H1 (cell line): Measurements from ENCODE around the gene ZNF837. TPM values are rescaled to one million over a fixed set of nuclear protein-coding genes. Genes with fewer than 3 reads are reported as not detected.

Experiments
- CTCF ChIA-PET: fragments of 300-600 bp; sonication (Branson Sonifier 250); formaldehyde crosslinking; loops from one replicate; lab custom pipeline; 2021; ENCODE audit not compliant: partially characterized antibody; lab: Charles Lee
- POLR2A ChIA-PET: fragments of 300-600 bp; sonication (Branson Sonifier 250); formaldehyde crosslinking; loops from one replicate; lab custom pipeline; 2021; ENCODE audit warnings: inconsistent platforms; ENCODE audit not compliant: partially characterized antibody; lab: Charles Lee
- DNase-seq, 2 experiments: peaks; one replicate each; pipeline versions ENCODE4 v3.0.0 to v3.0.0-alpha.2; 2010 to 2022; ENCODE audit warnings: low spot score in 2 of 2, low read depth in 1 of 2, mixed read lengths in 1 of 2
- FAIRE-seq: peaks from 2 replicates; lab custom pipeline; 2011; peaks lifted over from hg19 to GRCh38; lab: Jason Lieb, UNC
- H2AFZ ChIP-seq: 2 replicates; pipeline ENCODE4 v1.8.1; 2012; ENCODE audit warnings: low read length, inconsistent platforms
- H2AK5ac ChIP-seq: 2 replicates; pipeline ENCODE4 v1.6.1; 2013; ENCODE audit warnings: low read depth, low read length
- H2BK120ac ChIP-seq: replicated peaks from 2 replicates; pipeline ENCODE3; 2013; ENCODE audit warnings: low read depth, low read length, inconsistent platforms
- H2BK12ac ChIP-seq: 2 replicates; pipeline ENCODE4 v1.6.1; 2013; ENCODE audit warnings: low read depth, low read length
- H2BK15ac ChIP-seq: 2 replicates; pipeline ENCODE4 v1.6.1; 2013; ENCODE audit warnings: low read length
- H2BK20ac ChIP-seq: 2 replicates; pipeline ENCODE4 v1.6.1; 2013; ENCODE audit warnings: low read length
- H2BK5ac ChIP-seq: 2 replicates; pipeline ENCODE4 v1.6.1; 2013; ENCODE audit warnings: low read depth, low read length
- H3K14ac ChIP-seq: 2 replicates; pipeline ENCODE4 v1.6.1; 2013; ENCODE audit warnings: inconsistent platforms; ENCODE audit not compliant: insufficient read length
- H3K18ac ChIP-seq: 2 replicates; pipeline ENCODE4 v1.6.1; 2013; ENCODE audit warnings: low read length; ENCODE audit errors: extremely low read depth
- H3K23ac ChIP-seq: 2 replicates; pipeline ENCODE4 v1.6.1; 2013; ENCODE audit warnings: inconsistent platforms; ENCODE audit not compliant: insufficient read length
- H3K23me2 ChIP-seq: 2 replicates; pipeline ENCODE4 v1.6.1; 2013; ENCODE audit warnings: low read depth, low read length
- H3K27ac ChIP-seq: 2 replicates; pipeline ENCODE4 v1.6.1; 2011; ENCODE audit warnings: low read depth, low read length, inconsistent platforms
- H3K27me3 ChIP-seq, 4 experiments: replicated peaks in 1 of 4; 1 replicate in 1 of 4; 2 replicates in 3 of 4; pipeline versions ENCODE4 v1.6.1 to v1.8.1; 2011 to 2013; ENCODE audit warnings: low read length in 3 of 4, mild to moderate bottlenecking in 3 of 4, inconsistent platforms in 2 of 4, mixed read lengths in 2 of 4, moderate library complexity in 1 of 4; ENCODE audit not compliant: control insufficient read depth in 3 of 4, insufficient read depth in 3 of 4; ENCODE audit errors: extremely low read depth in 1 of 4
- H3K36me3 ChIP-seq, 4 experiments: 2 replicates each; pipeline versions ENCODE4 v1.6.1 to v1.8.1; 2011 to 2013; ENCODE audit warnings: mild to moderate bottlenecking in 4 of 4, low read length in 3 of 4, moderate library complexity in 2 of 4, control low read depth in 1 of 4, inconsistent platforms in 1 of 4; ENCODE audit not compliant: insufficient read depth in 4 of 4, control insufficient read depth in 2 of 4
- H3K4ac ChIP-seq: replicated peaks from 2 replicates; pipeline ENCODE3; 2013; ENCODE audit warnings: low read length, low read depth, mixed read lengths, inconsistent platforms; ENCODE audit not compliant: insufficient read length
- H3K4me1 ChIP-seq, 4 experiments: replicated peaks in 1 of 4; 1 replicate in 1 of 4; 2 replicates in 3 of 4; pipeline versions ENCODE4 v1.6.1 to v1.8.1; 2011 to 2013; ENCODE audit warnings: low read length in 3 of 4, inconsistent platforms in 2 of 4, mixed read lengths in 1 of 4; ENCODE audit not compliant: insufficient read depth in 4 of 4, control insufficient read depth in 3 of 4
- H3K4me2 ChIP-seq, 2 experiments: 2 replicates each; pipeline versions ENCODE4 v1.6.1 to v1.8.1; 2011 to 2013; ENCODE audit warnings: low read depth in 2 of 2, low read length in 2 of 2, control low read depth in 1 of 2, inconsistent platforms in 1 of 2, mild to moderate bottlenecking in 1 of 2; ENCODE audit not compliant: insufficient read depth in 1 of 2
- H3K4me3 ChIP-seq, 4 experiments: fragments of 200-600, 300-600 bp in 1 of 4; sonication (generic), shearing (Covaris generic), sonication (Bioruptor Twin) in 1 of 4; 2 replicates each; pipeline versions ENCODE4 v1.5.1 to v1.8.1; 2011 to 2016; ENCODE audit warnings: low read length in 4 of 4, low read depth in 3 of 4, control low read depth in 2 of 4, inconsistent platforms in 2 of 4, mild to moderate bottlenecking in 2 of 4, mixed read lengths in 1 of 4, moderate library complexity in 1 of 4; ENCODE audit not compliant: insufficient read depth in 2 of 4; ENCODE audit errors: extremely low read depth in 1 of 4
- H3K56ac ChIP-seq: replicated peaks from 2 replicates; pipeline ENCODE3; 2013; ENCODE audit warnings: low read depth, mild to moderate bottlenecking, mixed read lengths, low read length, inconsistent platforms; ENCODE audit not compliant: insufficient read length
- H3K79me1 ChIP-seq: 2 replicates; pipeline ENCODE4 v1.6.1; 2013; ENCODE audit warnings: low read depth, low read length, control low read depth
- H3K79me2 ChIP-seq, 2 experiments: 2 replicates each; pipeline versions ENCODE4 v1.6.1 to v1.8.1; 2012 to 2013; ENCODE audit warnings: low read length in 2 of 2, mild to moderate bottlenecking in 2 of 2, inconsistent platforms in 1 of 2; ENCODE audit not compliant: insufficient read depth in 2 of 2, control insufficient read depth in 1 of 2
- H3K9ac ChIP-seq, 4 experiments: replicated peaks in 1 of 4; 1 replicate in 1 of 4; 2 replicates in 3 of 4; pipeline versions ENCODE4 v1.6.1 to v1.8.1; 2011 to 2013; ENCODE audit warnings: low read depth in 3 of 4, low read length in 3 of 4, control low read depth in 2 of 4, mild to moderate bottlenecking in 2 of 4, moderate library complexity in 2 of 4, inconsistent platforms in 1 of 4; ENCODE audit errors: extremely low read depth in 1 of 4
- H3K9me3 ChIP-seq, 2 experiments: 2 replicates each; pipeline versions ENCODE4 v1.6.1 to v1.8.1; 2012 to 2013; ENCODE audit warnings: mild to moderate bottlenecking in 2 of 2, moderate library complexity in 2 of 2, control low read depth in 1 of 2, inconsistent platforms in 1 of 2, low read depth in 1 of 2, low read length in 1 of 2, mixed read lengths in 1 of 2; ENCODE audit not compliant: insufficient read depth in 2 of 2
- H4K20me1 ChIP-seq, 2 experiments: replicated peaks in 1 of 2; 2 replicates each; pipeline versions ENCODE3 to v1.8.1; 2011 to 2013; ENCODE audit warnings: inconsistent platforms in 2 of 2, low read length in 2 of 2, mild to moderate bottlenecking in 1 of 2; ENCODE audit not compliant: insufficient read depth in 2 of 2, control insufficient read depth in 1 of 2
- H4K5ac ChIP-seq: 2 replicates; pipeline ENCODE4 v1.6.1; 2013; ENCODE audit warnings: low read length, low read depth, mixed read lengths, inconsistent platforms; ENCODE audit not compliant: insufficient read length
- H4K8ac ChIP-seq: 2 replicates; pipeline ENCODE4 v1.8.0; 2013; ENCODE audit warnings: mild to moderate bottlenecking, moderate library complexity, low read length, inconsistent platforms; ENCODE audit not compliant: insufficient read depth; ENCODE audit errors: extremely low read depth
- H4K91ac ChIP-seq: replicated peaks from 2 replicates; pipeline ENCODE3; 2013; ENCODE audit warnings: low read length, mixed read lengths, inconsistent platforms; ENCODE audit not compliant: insufficient read length
- CBX5 ChIP-seq: fragments of 300-800, 300-1000 bp; sonication (generic); IDR thresholded peaks from 2 replicates; pipeline ENCODE4 v1.7.1; 2016; ENCODE audit warnings: antibody characterized with exemption, low read length, low read depth
- CTCF ChIP-seq, 3 experiments: IDR thresholded peaks; 1 replicate in 2 of 3; 2 replicates in 1 of 3; pipeline versions ENCODE4 v1.5.1 to v1.6.1; 2011; ENCODE audit warnings: low read length in 3 of 3, mild to moderate bottlenecking in 3 of 3, inconsistent platforms in 2 of 3, low read depth in 1 of 3, moderate library complexity in 1 of 3; ENCODE audit not compliant: insufficient read depth in 1 of 3; ENCODE audit errors: control extremely low read depth in 1 of 3
- EGR1 ChIP-seq: IDR thresholded peaks from 2 replicates; pipeline ENCODE4 v1.6.1; 2011; ENCODE audit warnings: low read depth, low read length, borderline replicate concordance
- EZH2 ChIP-seq: fragments of 200-600 bp; sonication (generic); IDR thresholded peaks from 2 replicates; pipeline ENCODE4 v1.7.1; 2012; ENCODE audit warnings: low read depth, mild to moderate bottlenecking, moderate library complexity, low read length, inconsistent platforms; ENCODE audit not compliant: severe bottlenecking
- HDAC2 ChIP-seq, 2 experiments: fragments of 300-600 bp in 1 of 2; sonication (generic) in 1 of 2; IDR thresholded peaks; 2 replicates each; pipeline ENCODE4 v1.6.1; 2011 to 2012; ENCODE audit warnings: low read depth in 2 of 2, low read length in 2 of 2, mild to moderate bottlenecking in 2 of 2, moderate library complexity in 2 of 2, borderline replicate concordance in 1 of 2, inconsistent platforms in 1 of 2
- NANOG ChIP-seq: IDR thresholded peaks from 2 replicates; pipeline ENCODE4 v1.6.1; 2011; ENCODE audit warnings: low read length, low read depth, mild to moderate bottlenecking, inconsistent platforms; ENCODE audit not compliant: insufficient read depth, poor library complexity, severe bottlenecking
- POLR2AphosphoS5 ChIP-seq: IDR thresholded peaks from 2 replicates; pipeline ENCODE4 v1.6.1; 2011; ENCODE audit warnings: low read depth, low read length
- RFX5 ChIP-seq: IDR thresholded peaks from 2 replicates; pipeline ENCODE4 v1.6.1; 2011; ENCODE audit warnings: low read depth, low read length, improper control_type of control experiment, borderline replicate concordance
- SP1 ChIP-seq: IDR thresholded peaks from 2 replicates; pipeline ENCODE4 v1.6.1; 2011; ENCODE audit warnings: low read depth, low read length
- TAF1 ChIP-seq: IDR thresholded peaks from 2 replicates; pipeline ENCODE4 v1.6.1; 2011; ENCODE audit warnings: mild to moderate bottlenecking, low read depth, low read length
- WGBS, 2 experiments: shearing (Covaris generic) in 1 of 2; methylation state at CpG; one replicate each; pipeline versions ENCODE4 v1.1.6 to v1.1.7; 2013 to 2015; ENCODE audit warnings: low lambda C conversion rate in 2 of 2, mixed read lengths in 2 of 2, inconsistent platforms in 1 of 2, low coverage in 1 of 2, missing lambda C conversion rate in 1 of 2; ENCODE audit not compliant: insufficient replicate concordance in 2 of 2, insufficient coverage in 1 of 2, insufficient read length in 1 of 2; ENCODE audit errors: extremely low coverage in 1 of 2, missing lambda C conversion rate in 1 of 2; 5-methylcytosine and 5-hydroxymethylcytosine counted together
- polyA plus RNA-seq, 7 experiments: library from polyadenylated mRNA; depleted of rRNA in 3 of 7; stranded (reverse) in 5 of 7; unstranded in 2 of 7; fragments of >200 nt in 5 of 7; fragments of 200-250 nt in 2 of 7; gene quantifications; 1 replicate in 5 of 7; 2 replicates in 1 of 7; 4 replicates in 1 of 7; pipeline versions ENCODE4 v1.2.1 to v1.2.3, GENCODE V29; 2011 to 2013; ENCODE audit warnings: missing spikeins in 2 of 7, mixed read lengths in 2 of 7
- total RNA-seq: library from RNA; stranded (reverse); fragmentation: NEBNext Ultra II Directional; extraction: Animal tissue kit (Norgen Biotek cat#: 25700); gene quantifications from 2 replicates; pipeline ENCODE4 v1.2.1, GENCODE V29; 2021

Gene ZNF837
- total and polyA plus RNA-seq, 2 of the 8 experiments (the other 6 are each of a cell fraction or from before 2014, with no cell fraction given): 1.9 to 3.3 TPM

- H3K79me1 ChIP-seq: no peaks in the 10 kb centered on the region
- H3K56ac ChIP-seq: no peak overlapping the region
- H3K27me3 ChIP-seq: 0 out of 7 replicates have a peak, but pooled peaks cover 0 to 3% (median 0%) of the 10 kb centered on the region in 4 experiments
- no peaks in the 10 kb centered on the region for H3K9me3 ChIP-seq
- H3K23ac ChIP-seq: no peak overlapping the region
- FAIRE-seq (no peak), DNase-seq (no peak)
- no peak overlapping the region for H3K27ac ChIP-seq
- peaks cover 9% of the 10 kb centered on the region for H3K23me2 ChIP-seq
- H3K4me2 ChIP-seq: no peak overlapping the region
- H3K79me2 ChIP-seq: no peaks in the 10 kb centered on the region
- H2AK5ac ChIP-seq: no peak overlapping the region
- no peak overlapping the region for H2BK15ac ChIP-seq
- WGBS, 2 experiments: 86% methylated on average over 5 of the region's 5 CpGs; no CpG with 5 or more reads in 1 of the 2 experiments
- H3K4me3 ChIP-seq: no peak overlapping the region
- POLR2A ChIA-PET: interaction anchor here (0.8 to 11.4 kb wide), 4 partner anchors 9 to 52 kb away, joined by 3 to 102 read pairs (median 6); partner anchors contain the start of gene ZNF497
- H2BK20ac ChIP-seq: no peak overlapping the region
- H2BK120ac ChIP-seq: no peak overlapping the region
- H2AFZ ChIP-seq: no peak overlapping the region
- H3K4ac ChIP-seq: no peak overlapping the region
- no peaks in the 10 kb centered on the region; a peak in 1 of 7 replicates for H3K4me1 ChIP-seq
- H4K20me1 ChIP-seq: no peaks in the 10 kb centered on the region
- H4K91ac ChIP-seq: no peak overlapping the region
- H3K36me3 ChIP-seq: no peaks in the 10 kb centered on the region
- H3K14ac ChIP-seq: no peak overlapping the region
- no peak overlapping the region for H3K18ac ChIP-seq
- H2BK5ac ChIP-seq: no peak overlapping the region
- no peak overlapping the region for H4K5ac ChIP-seq
- H3K9ac ChIP-seq: no peak overlapping the region
- H2BK12ac ChIP-seq: no peak overlapping the region
- H4K8ac ChIP-seq: no peak overlapping the region
- CTCF ChIA-PET: interaction anchor here (1.1 to 1.9 kb wide), 4 partner anchors 11 to 27 kb away, joined by 3 to 6 read pairs (median 4); partner anchors contain the start of gene ZNF497
- TF ChIP-seq NANOG (no peak), EZH2 (no peak), HDAC2 (IDR thresholded peaks at IDR 0.05; ENCODE audit: borderline replicate concordance in 1 of 2, low read depth in 2 of 2, low read length in 2 of 2) (no peak), POLR2AphosphoS5 (no peak), TAF1 (no peak), EGR1 (no peak), CTCF (IDR thresholded peaks at IDR 0.05; ENCODE audit: control extremely low read depth in 1 of 3, insufficient read depth in 1 of 3, low read depth in 1 of 3, low read length in 3 of 3) (no peak), RFX5 (no peak), SP1 (no peak), CBX5 (no peak)
These were observed 35.3 kb downstream of the ZNF837 start for GRCh38 chr19:58345558-58345957.
